H1 (cell line): ENCODE data around the gene SERINC5. TPM values are rescaled to one million over a fixed set of nuclear protein-coding genes. Genes with fewer than 3 reads are reported as not detected.

Source experiments
- CTCF ChIA-PET: fragments of 300-600 bp; sonication (Branson Sonifier 250); formaldehyde crosslinking; loops from one replicate; lab custom pipeline; 2021; ENCODE audit not compliant: partially characterized antibody; lab: Charles Lee
- POLR2A ChIA-PET: fragments of 300-600 bp; sonication (Branson Sonifier 250); formaldehyde crosslinking; loops from one replicate; lab custom pipeline; 2021; ENCODE audit warnings: inconsistent platforms; ENCODE audit not compliant: partially characterized antibody; lab: Charles Lee
- DNase-seq, 2 experiments: peaks; one replicate each; pipeline versions ENCODE4 v3.0.0 to v3.0.0-alpha.2; 2010 to 2022; ENCODE audit warnings: low spot score in 2 of 2, low read depth in 1 of 2, mixed read lengths in 1 of 2
- FAIRE-seq: peaks from 2 replicates; lab custom pipeline; 2011; peaks lifted over from hg19 to GRCh38; lab: Jason Lieb, UNC
- H2AFZ ChIP-seq: 2 replicates; pipeline ENCODE4 v1.8.1; 2012; ENCODE audit warnings: low read length, inconsistent platforms
- H2AK5ac ChIP-seq: 2 replicates; pipeline ENCODE4 v1.6.1; 2013; ENCODE audit warnings: low read depth, low read length
- H2BK120ac ChIP-seq: replicated peaks from 2 replicates; pipeline ENCODE3; 2013; ENCODE audit warnings: low read depth, low read length, inconsistent platforms
- H2BK12ac ChIP-seq: 2 replicates; pipeline ENCODE4 v1.6.1; 2013; ENCODE audit warnings: low read depth, low read length
- H2BK15ac ChIP-seq: 2 replicates; pipeline ENCODE4 v1.6.1; 2013; ENCODE audit warnings: low read length
- H2BK20ac ChIP-seq: 2 replicates; pipeline ENCODE4 v1.6.1; 2013; ENCODE audit warnings: low read length
- H2BK5ac ChIP-seq: 2 replicates; pipeline ENCODE4 v1.6.1; 2013; ENCODE audit warnings: low read depth, low read length
- H3K14ac ChIP-seq: 2 replicates; pipeline ENCODE4 v1.6.1; 2013; ENCODE audit warnings: inconsistent platforms; ENCODE audit not compliant: insufficient read length
- H3K18ac ChIP-seq: 2 replicates; pipeline ENCODE4 v1.6.1; 2013; ENCODE audit warnings: low read length; ENCODE audit errors: extremely low read depth
- H3K23ac ChIP-seq: 2 replicates; pipeline ENCODE4 v1.6.1; 2013; ENCODE audit warnings: inconsistent platforms; ENCODE audit not compliant: insufficient read length
- H3K23me2 ChIP-seq: 2 replicates; pipeline ENCODE4 v1.6.1; 2013; ENCODE audit warnings: low read depth, low read length
- H3K27ac ChIP-seq: 2 replicates; pipeline ENCODE4 v1.6.1; 2011; ENCODE audit warnings: low read depth, low read length, inconsistent platforms
- H3K27me3 ChIP-seq, 4 experiments: replicated peaks in 1 of 4; 1 replicate in 1 of 4; 2 replicates in 3 of 4; pipeline versions ENCODE4 v1.6.1 to v1.8.1; 2011 to 2013; ENCODE audit warnings: low read length in 3 of 4, mild to moderate bottlenecking in 3 of 4, inconsistent platforms in 2 of 4, mixed read lengths in 2 of 4, moderate library complexity in 1 of 4; ENCODE audit not compliant: control insufficient read depth in 3 of 4, insufficient read depth in 3 of 4; ENCODE audit errors: extremely low read depth in 1 of 4
- H3K36me3 ChIP-seq, 4 experiments: 2 replicates each; pipeline versions ENCODE4 v1.6.1 to v1.8.1; 2011 to 2013; ENCODE audit warnings: mild to moderate bottlenecking in 4 of 4, low read length in 3 of 4, moderate library complexity in 2 of 4, control low read depth in 1 of 4, inconsistent platforms in 1 of 4; ENCODE audit not compliant: insufficient read depth in 4 of 4, control insufficient read depth in 2 of 4
- H3K4ac ChIP-seq: replicated peaks from 2 replicates; pipeline ENCODE3; 2013; ENCODE audit warnings: low read length, low read depth, mixed read lengths, inconsistent platforms; ENCODE audit not compliant: insufficient read length
- H3K4me1 ChIP-seq, 4 experiments: replicated peaks in 1 of 4; 1 replicate in 1 of 4; 2 replicates in 3 of 4; pipeline versions ENCODE4 v1.6.1 to v1.8.1; 2011 to 2013; ENCODE audit warnings: low read length in 3 of 4, inconsistent platforms in 2 of 4, mixed read lengths in 1 of 4; ENCODE audit not compliant: insufficient read depth in 4 of 4, control insufficient read depth in 3 of 4
- H3K4me2 ChIP-seq, 2 experiments: 2 replicates each; pipeline versions ENCODE4 v1.6.1 to v1.8.1; 2011 to 2013; ENCODE audit warnings: low read depth in 2 of 2, low read length in 2 of 2, control low read depth in 1 of 2, inconsistent platforms in 1 of 2, mild to moderate bottlenecking in 1 of 2; ENCODE audit not compliant: insufficient read depth in 1 of 2
- H3K4me3 ChIP-seq, 4 experiments: fragments of 200-600, 300-600 bp in 1 of 4; sonication (generic), shearing (Covaris generic), sonication (Bioruptor Twin) in 1 of 4; 2 replicates each; pipeline versions ENCODE4 v1.5.1 to v1.8.1; 2011 to 2016; ENCODE audit warnings: low read length in 4 of 4, low read depth in 3 of 4, control low read depth in 2 of 4, inconsistent platforms in 2 of 4, mild to moderate bottlenecking in 2 of 4, mixed read lengths in 1 of 4, moderate library complexity in 1 of 4; ENCODE audit not compliant: insufficient read depth in 2 of 4; ENCODE audit errors: extremely low read depth in 1 of 4
- H3K56ac ChIP-seq: replicated peaks from 2 replicates; pipeline ENCODE3; 2013; ENCODE audit warnings: low read depth, mild to moderate bottlenecking, mixed read lengths, low read length, inconsistent platforms; ENCODE audit not compliant: insufficient read length
- H3K79me1 ChIP-seq: 2 replicates; pipeline ENCODE4 v1.6.1; 2013; ENCODE audit warnings: low read depth, low read length, control low read depth
- H3K79me2 ChIP-seq, 2 experiments: 2 replicates each; pipeline versions ENCODE4 v1.6.1 to v1.8.1; 2012 to 2013; ENCODE audit warnings: low read length in 2 of 2, mild to moderate bottlenecking in 2 of 2, inconsistent platforms in 1 of 2; ENCODE audit not compliant: insufficient read depth in 2 of 2, control insufficient read depth in 1 of 2
- H3K9ac ChIP-seq, 4 experiments: replicated peaks in 1 of 4; 1 replicate in 1 of 4; 2 replicates in 3 of 4; pipeline versions ENCODE4 v1.6.1 to v1.8.1; 2011 to 2013; ENCODE audit warnings: low read depth in 3 of 4, low read length in 3 of 4, control low read depth in 2 of 4, mild to moderate bottlenecking in 2 of 4, moderate library complexity in 2 of 4, inconsistent platforms in 1 of 4; ENCODE audit errors: extremely low read depth in 1 of 4
- H3K9me3 ChIP-seq, 2 experiments: 2 replicates each; pipeline versions ENCODE4 v1.6.1 to v1.8.1; 2012 to 2013; ENCODE audit warnings: mild to moderate bottlenecking in 2 of 2, moderate library complexity in 2 of 2, control low read depth in 1 of 2, inconsistent platforms in 1 of 2, low read depth in 1 of 2, low read length in 1 of 2, mixed read lengths in 1 of 2; ENCODE audit not compliant: insufficient read depth in 2 of 2
- H4K20me1 ChIP-seq, 2 experiments: replicated peaks in 1 of 2; 2 replicates each; pipeline versions ENCODE3 to v1.8.1; 2011 to 2013; ENCODE audit warnings: inconsistent platforms in 2 of 2, low read length in 2 of 2, mild to moderate bottlenecking in 1 of 2; ENCODE audit not compliant: insufficient read depth in 2 of 2, control insufficient read depth in 1 of 2
- H4K5ac ChIP-seq: 2 replicates; pipeline ENCODE4 v1.6.1; 2013; ENCODE audit warnings: low read length, low read depth, mixed read lengths, inconsistent platforms; ENCODE audit not compliant: insufficient read length
- H4K8ac ChIP-seq: 2 replicates; pipeline ENCODE4 v1.8.0; 2013; ENCODE audit warnings: mild to moderate bottlenecking, moderate library complexity, low read length, inconsistent platforms; ENCODE audit not compliant: insufficient read depth; ENCODE audit errors: extremely low read depth
- H4K91ac ChIP-seq: replicated peaks from 2 replicates; pipeline ENCODE3; 2013; ENCODE audit warnings: low read length, mixed read lengths, inconsistent platforms; ENCODE audit not compliant: insufficient read length
- EP300 ChIP-seq, 2 experiments: IDR thresholded peaks; 1 replicate in 1 of 2; 2 replicates in 1 of 2; pipeline ENCODE4 v1.6.1; 2011 to 2012; ENCODE audit warnings: low read depth in 2 of 2, low read length in 2 of 2, mild to moderate bottlenecking in 2 of 2, borderline replicate concordance in 1 of 2, inconsistent platforms in 1 of 2, moderate library complexity in 1 of 2
- RNF2 ChIP-seq: fragments of 200-900, 300-1000 bp; sonication (generic); IDR thresholded peaks from 2 replicates; pipeline ENCODE4 v1.7.1; 2016; ENCODE audit warnings: borderline replicate concordance, low read depth, mild to moderate bottlenecking, antibody characterized with exemption, low read length; ENCODE audit not compliant: poor library complexity, severe bottlenecking; ENCODE audit errors: missing control alignments
- YY1 ChIP-seq: IDR thresholded peaks from 2 replicates; pipeline ENCODE4 v1.6.1; 2011; ENCODE audit warnings: low read depth, mild to moderate bottlenecking, low read length
- WGBS, 2 experiments: shearing (Covaris generic) in 1 of 2; methylation state at CpG; one replicate each; pipeline versions ENCODE4 v1.1.6 to v1.1.7; 2013 to 2015; ENCODE audit warnings: low lambda C conversion rate in 2 of 2, mixed read lengths in 2 of 2, inconsistent platforms in 1 of 2, low coverage in 1 of 2, missing lambda C conversion rate in 1 of 2; ENCODE audit not compliant: insufficient replicate concordance in 2 of 2, insufficient coverage in 1 of 2, insufficient read length in 1 of 2; ENCODE audit errors: extremely low coverage in 1 of 2, missing lambda C conversion rate in 1 of 2; 5-methylcytosine and 5-hydroxymethylcytosine counted together
- polyA plus RNA-seq, 7 experiments: library from polyadenylated mRNA; depleted of rRNA in 3 of 7; stranded (reverse) in 5 of 7; unstranded in 2 of 7; fragments of >200 nt in 5 of 7; fragments of 200-250 nt in 2 of 7; gene quantifications; 1 replicate in 5 of 7; 2 replicates in 1 of 7; 4 replicates in 1 of 7; pipeline versions ENCODE4 v1.2.1 to v1.2.3, GENCODE V29; 2011 to 2013; ENCODE audit warnings: missing spikeins in 2 of 7, mixed read lengths in 2 of 7
- total RNA-seq: library from RNA; stranded (reverse); fragmentation: NEBNext Ultra II Directional; extraction: Animal tissue kit (Norgen Biotek cat#: 25700); gene quantifications from 2 replicates; pipeline ENCODE4 v1.2.1, GENCODE V29; 2021

The SERINC5 gene
- total and polyA plus RNA-seq, 2 of the 8 experiments (the other 6 are each of a cell fraction or from before 2014, with no cell fraction given) = 32.2 to 149 TPM

GRCh38 chr5:80077051-80077714 is 178.7 kb downstream of the SERINC5 start:
- H3K23me2 ChIP-seq = no peaks in the 10 kb centered on the region
- H3K4ac ChIP-seq = no peak overlapping the region
- no peak overlapping the region for H3K18ac ChIP-seq
- no peak overlapping the region for H2BK12ac ChIP-seq
- no peak overlapping the region for H2BK120ac ChIP-seq
- no peaks in the 10 kb centered on the region for H3K36me3 ChIP-seq
- DNase-seq (no peak), FAIRE-seq (no peak)
- no peak overlapping the region for H3K9ac ChIP-seq
- no peak overlapping the region for H2BK15ac ChIP-seq
- POLR2A ChIA-PET = interaction anchor here (1.4 kb wide), 1 partner anchor 86 kb away, joined by 3 read pairs; the partner anchor contains the start of gene MTX3
- H2AFZ ChIP-seq = no peak overlapping the region
- H3K27me3 ChIP-seq = no peaks in the 10 kb centered on the region
- no peaks in the 10 kb centered on the region for H3K79me1 ChIP-seq
- H4K8ac ChIP-seq = no peak overlapping the region
- H4K5ac ChIP-seq = no peak overlapping the region
- no peak overlapping the region for H2AK5ac ChIP-seq
- no peak overlapping the region for H3K4me2 ChIP-seq
- no peak overlapping the region for H3K27ac ChIP-seq
- H4K91ac ChIP-seq = no peak overlapping the region
- no peak overlapping the region for H3K4me3 ChIP-seq
- H3K14ac ChIP-seq = no peak overlapping the region
- H3K79me2 ChIP-seq = no peaks in the 10 kb centered on the region
- no peaks in the 10 kb centered on the region; a peak in 1 of 4 replicates for H3K9me3 ChIP-seq
- H3K56ac ChIP-seq = no peak overlapping the region
- H2BK5ac ChIP-seq = no peak overlapping the region
- TF ChIP-seq EP300 (IDR thresholded peaks at IDR 0.05; ENCODE audit: borderline replicate concordance in 1 of 2, low read depth in 2 of 2, low read length in 2 of 2) (no peak), RNF2 (no peak), YY1 (no peak)
- TF ChIP-seq, all 59 proteins: peak for 0
- H3K4me1 ChIP-seq = no peaks in the 10 kb centered on the region
- 92% methylated on average over 3 of the region's 3 CpGs; no CpG with 5 or more reads in 1 of the 2 experiments for WGBS, 2 experiments
- CTCF ChIA-PET = interaction anchor here (0.7 to 1.1 kb wide), 4 partner anchors 11 to 199 kb away, joined by 3 to 6 read pairs (median 4); no protein-coding TSS in a partner anchor
- no peaks in the 10 kb centered on the region for H4K20me1 ChIP-seq
- H3K23ac ChIP-seq = no peak overlapping the region
- no peak overlapping the region for H2BK20ac ChIP-seq
